Suprapubic skin (tissue), 4 donors: ENCODE measurements around the gene C5orf22. TPM values are rescaled to one million over a fixed set of nuclear protein-coding genes. Genes with fewer than 3 reads are reported as not detected.

ENCODE experiments used
- DNase-seq, 2 donors: peaks; one replicate each; pipeline ENCODE4 v3.0.0-alpha.2; 2019; ENCODE audit warnings: low spot score in 2 of 2
- H3K27ac ChIP-seq: fragments of 200-600 bp; sonication (generic); one replicate; pipeline ENCODE4 v1.5.1; 2019
- H3K27me3 ChIP-seq: fragments of 200-600 bp; sonication (generic); one replicate; pipeline ENCODE4 v1.5.1; 2019
- H3K36me3 ChIP-seq: fragments of 200-600 bp; sonication (generic); one replicate; pipeline ENCODE4 v1.5.1; 2019
- H3K4me1 ChIP-seq: fragments of 200-600 bp; sonication (generic); one replicate; pipeline ENCODE4 v1.5.1; 2019
- H3K4me3 ChIP-seq: fragments of 200-600 bp; sonication (generic); one replicate; pipeline ENCODE4 v1.5.1; 2019; ENCODE audit warnings: mild to moderate bottlenecking
- H3K9me3 ChIP-seq: fragments of 200-600 bp; sonication (generic); one replicate; pipeline ENCODE4 v1.5.1; 2019
- EP300 ChIP-seq: sonication (generic); formaldehyde crosslinking; IDR thresholded peaks from one replicate; pipeline ENCODE4 v1.6.1; 2017; ENCODE audit warnings: antibody characterized with exemption
- POLR2A ChIP-seq, 2 donors: fragments of 450-650 bp; IDR thresholded peaks; one replicate each; pipeline ENCODE4 v1.6.1; 2017; ENCODE audit warnings: antibody characterized with exemption in 2 of 2, mild to moderate bottlenecking in 2 of 2, moderate library complexity in 2 of 2
- POLR2AphosphoS5 ChIP-seq, 3 donors: sonication (generic); formaldehyde crosslinking; IDR thresholded peaks; one replicate each; pipeline ENCODE4 v1.6.1; 2017; ENCODE audit warnings: antibody characterized with exemption in 3 of 3
- WGBS: methylation state at CpG from one replicate; pipeline ENCODE4 v1.1.5; 2018; 5-methylcytosine and 5-hydroxymethylcytosine counted together
- total RNA-seq, 4 donors: library from RNA; depleted of rRNA; stranded (reverse); fragments of >200 nt; gene quantifications; one replicate each; pipeline ENCODE4 v1.1.0, GENCODE V29; 2016
- TF ChIP-seq, protein P1 (sequence below), 2 donors: fragments of 200-600 bp in 1 of 2; fragments of 450-650 bp in 1 of 2; sonication (generic) in 1 of 2; IDR thresholded peaks; one replicate each; pipeline ENCODE4 v1.5.1; 2016 to 2019; ENCODE audit warnings: antibody characterized with exemption in 2 of 2, mild to moderate bottlenecking in 1 of 2, moderate library complexity in 1 of 2

C5orf22 gene
- total RNA-seq, 4 donors from 2014 or later = 10.5 to 19.2 (median 13.5) TPM

DNA sequence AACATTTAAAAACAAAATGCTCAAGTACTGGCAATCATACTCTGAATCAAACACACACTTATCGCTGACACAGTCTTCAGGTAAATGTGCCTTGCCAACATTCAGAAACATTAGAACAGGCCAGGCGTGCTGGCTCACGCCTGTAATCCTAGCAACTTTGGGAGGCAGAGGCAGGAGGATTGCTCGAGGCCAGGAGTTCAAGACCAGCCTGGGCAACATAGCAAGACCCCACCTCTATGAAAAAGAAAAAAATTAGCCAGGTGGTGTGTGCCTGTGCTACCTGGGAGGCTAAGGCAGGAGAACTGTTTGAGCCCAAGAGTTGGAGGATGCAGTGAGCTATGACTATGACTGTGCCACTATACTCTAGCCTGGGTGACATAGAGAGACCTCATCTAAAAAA, 20.8 kb upstream of the C5orf22 start:
- no peak for DNase-seq
- Histone ChIP-seq H3K27ac (no peak overlapping the region), H3K4me1 (no peaks in the 10 kb centered on the region), H3K36me3 (peaks cover 90% of the 10 kb centered on the region), H3K4me3 (no peak overlapping the region), H3K9me3 (no peaks in the 10 kb centered on the region), H3K27me3 (no peaks in the 10 kb centered on the region)
- TF ChIP-seq POLR2A (IDR thresholded peaks at IDR 0.05) = no peak
- TF ChIP-seq, protein P1, sequence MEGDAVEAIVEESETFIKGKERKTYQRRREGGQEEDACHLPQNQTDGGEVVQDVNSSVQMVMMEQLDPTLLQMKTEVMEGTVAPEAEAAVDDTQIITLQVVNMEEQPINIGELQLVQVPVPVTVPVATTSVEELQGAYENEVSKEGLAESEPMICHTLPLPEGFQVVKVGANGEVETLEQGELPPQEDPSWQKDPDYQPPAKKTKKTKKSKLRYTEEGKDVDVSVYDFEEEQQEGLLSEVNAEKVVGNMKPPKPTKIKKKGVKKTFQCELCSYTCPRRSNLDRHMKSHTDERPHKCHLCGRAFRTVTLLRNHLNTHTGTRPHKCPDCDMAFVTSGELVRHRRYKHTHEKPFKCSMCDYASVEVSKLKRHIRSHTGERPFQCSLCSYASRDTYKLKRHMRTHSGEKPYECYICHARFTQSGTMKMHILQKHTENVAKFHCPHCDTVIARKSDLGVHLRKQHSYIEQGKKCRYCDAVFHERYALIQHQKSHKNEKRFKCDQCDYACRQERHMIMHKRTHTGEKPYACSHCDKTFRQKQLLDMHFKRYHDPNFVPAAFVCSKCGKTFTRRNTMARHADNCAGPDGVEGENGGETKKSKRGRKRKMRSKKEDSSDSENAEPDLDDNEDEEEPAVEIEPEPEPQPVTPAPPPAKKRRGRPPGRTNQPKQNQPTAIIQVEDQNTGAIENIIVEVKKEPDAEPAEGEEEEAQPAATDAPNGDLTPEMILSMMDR (IDR thresholded peaks at IDR 0.05) = no peak
- no peak for TF ChIP-seq EP300
- no peak for TF ChIP-seq POLR2AphosphoS5 (IDR thresholded peaks at IDR 0.05)
- WGBS = 93% methylated on average over 4 of the region's 4 CpGs

- H3K4me1 ChIP-seq = no peaks in the 10 kb centered on the region
- no peaks in the 10 kb centered on the region for H3K9me3 ChIP-seq
- no peak overlapping the region for H3K4me3 ChIP-seq
- DNase-seq = no peak
- no peaks in the 10 kb centered on the region for H3K27me3 ChIP-seq
- H3K36me3 ChIP-seq = peaks cover 74% of the 10 kb centered on the region
- no peak for TF ChIP-seq POLR2A (IDR thresholded peaks at IDR 0.05)
- no peak for TF ChIP-seq POLR2AphosphoS5 (IDR thresholded peaks at IDR 0.05)
- TF ChIP-seq, protein P1 (IDR thresholded peaks at IDR 0.05) = no peak
- no peak for TF ChIP-seq EP300
- H3K27ac ChIP-seq = no peak overlapping the region
- WGBS = 59% methylated on average over 1 of the region's 1 CpG
Measured at GRCh38 chr5:31516802-31517201, 15.3 kb upstream of the C5orf22 start.

DNA sequence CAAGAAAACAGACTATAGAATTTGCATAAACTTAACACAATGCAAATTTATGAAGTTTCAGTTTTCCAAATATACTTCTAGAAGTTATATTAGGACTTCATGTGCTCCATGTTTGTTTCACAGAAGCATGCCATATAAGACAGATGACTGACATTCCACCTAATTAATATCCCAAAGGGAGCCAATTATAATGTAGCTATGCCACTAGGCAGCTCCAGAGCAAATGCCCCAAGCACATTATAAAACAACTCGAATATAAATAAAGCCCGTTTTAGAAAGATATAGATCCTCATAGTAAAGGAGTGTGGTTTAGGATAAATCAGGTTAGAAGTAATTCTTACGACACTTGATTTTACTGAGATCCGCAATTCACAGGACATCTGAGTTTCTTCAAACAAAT, 9.1 kb upstream of the C5orf22 start:
- TF ChIP-seq POLR2AphosphoS5 (IDR thresholded peaks at IDR 0.05) = no peak
- TF ChIP-seq, protein P1 (IDR thresholded peaks at IDR 0.05) = no peak
- no peak for TF ChIP-seq POLR2A (IDR thresholded peaks at IDR 0.05)
- no peak for TF ChIP-seq EP300
- H3K9me3 ChIP-seq = no peaks in the 10 kb centered on the region
- H3K4me1 ChIP-seq = no peaks in the 10 kb centered on the region
- 95% methylated on average over 4 of the region's 4 CpGs for WGBS
- no peak overlapping the region for H3K4me3 ChIP-seq
- H3K27me3 ChIP-seq = no peaks in the 10 kb centered on the region
- no peak overlapping the region for H3K27ac ChIP-seq
- H3K36me3 ChIP-seq = peaks cover 78% of the 10 kb centered on the region
- no peak for DNase-seq

GRCh38 chr5:31530541-31531265, 1.4 kb upstream of the C5orf22 start:
- Histone ChIP-seq H3K27me3 (no peaks in the 10 kb centered on the region), H3K27ac (no peak overlapping the region), H3K36me3 (peaks cover 43% of the 10 kb centered on the region), H3K4me3 (peak overlapping the region; percentile 87), H3K4me1 (peaks cover 27% of the 10 kb centered on the region), H3K9me3 (no peaks in the 10 kb centered on the region)
- no peak for DNase-seq
- WGBS = 80% methylated on average over 9 of the region's 9 CpGs
- TF ChIP-seq POLR2AphosphoS5 (IDR thresholded peaks at IDR 0.05) (no peak), POLR2A (IDR thresholded peaks at IDR 0.05) (no peak), EP300 (no peak)
- TF ChIP-seq, protein P1 (IDR thresholded peaks at IDR 0.05) = no peak

DNA sequence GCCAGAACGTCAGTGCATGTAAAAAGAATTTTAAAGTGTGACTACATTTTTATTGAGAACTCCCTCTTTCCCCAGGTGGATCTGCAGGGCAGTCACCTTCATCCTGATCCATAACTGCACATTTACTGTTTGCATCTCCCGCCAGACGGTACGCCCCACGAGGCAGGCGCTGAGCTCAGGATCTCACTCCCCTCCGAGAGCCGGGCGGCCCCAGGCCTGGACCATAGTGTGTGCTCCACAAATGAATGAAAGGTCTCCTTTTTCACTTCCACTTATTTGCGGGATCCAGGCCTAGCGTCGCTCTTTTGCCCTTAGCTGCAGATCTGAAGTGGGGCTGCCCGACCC, 586 bp upstream of the C5orf22 start:
- peaks cover 27% of the 10 kb centered on the region for H3K4me1 ChIP-seq
- peak overlapping the region; percentile 87 for H3K4me3 ChIP-seq
- H3K9me3 ChIP-seq = no peaks in the 10 kb centered on the region
- H3K36me3 ChIP-seq = peaks cover 42% of the 10 kb centered on the region
- TF ChIP-seq EP300 = no peak
- TF ChIP-seq, protein P1 (IDR thresholded peaks at IDR 0.05) = no peak
- TF ChIP-seq POLR2A (IDR thresholded peaks at IDR 0.05) = no peak
- TF ChIP-seq POLR2AphosphoS5 (IDR thresholded peaks at IDR 0.05) = no peak
- H3K27me3 ChIP-seq = no peaks in the 10 kb centered on the region
- WGBS = 1% methylated on average over 13 of the region's 13 CpGs
- DNase-seq = no peak
- peak overlapping the region; percentile 82 for H3K27ac ChIP-seq
